Natural killer cell (primary cell): Measurements from ENCODE around the gene PRKRIP1. TPM values are rescaled to one million over a fixed set of nuclear protein-coding genes. Genes with fewer than 3 reads are reported as not detected.
"Not testable (repeated sequence)": the region's sequence is repeated elsewhere in the genome, so short reads cannot be mapped to it uniquely, and the experiment has no call there.

Source experiments
- ATAC-seq, 3 donors: fragments of 150-1000 bp in 2 of 3; fragments of 200-7000 bp in 1 of 3; cut with Tn5 transposase; 1 replicate in 1 of 3; 2 replicates in 2 of 3; pipeline ENCODE4 v1.10.0; 2021; ENCODE audit warnings: mild to moderate bottlenecking in 2 of 3, moderate library complexity in 2 of 3
- DNase-seq, 2 donors: peaks; one replicate each; pipeline versions ENCODE4 v3.0.0 to v3.0.0-alpha.2; 2013 to 2021; ENCODE audit warnings: mixed read lengths in 1 of 2
- H3K27ac ChIP-seq: one replicate; pipeline ENCODE4 v1.5.1; 2013; ENCODE audit warnings: mild to moderate bottlenecking, low read length
- H3K27me3 ChIP-seq: one replicate; pipeline ENCODE4 v1.6.1; 2013; ENCODE audit warnings: low read length; ENCODE audit not compliant: control insufficient read depth, insufficient read depth
- H3K36me3 ChIP-seq: one replicate; pipeline ENCODE4 v1.6.1; 2013; ENCODE audit warnings: low read length; ENCODE audit not compliant: control insufficient read depth, insufficient read depth
- H3K4me1 ChIP-seq: one replicate; pipeline ENCODE4 v1.6.1; 2013; ENCODE audit warnings: low read length; ENCODE audit not compliant: control insufficient read depth, insufficient read depth
- H3K4me3 ChIP-seq: one replicate; pipeline ENCODE4 v1.5.1; 2013; ENCODE audit warnings: low read length
- H3K9me3 ChIP-seq: one replicate; pipeline ENCODE4 v1.6.1; 2013; ENCODE audit warnings: low read length; ENCODE audit not compliant: control insufficient read depth, insufficient read depth
- H3K27ac Mint-ChIP-seq, 2 donors: one replicate each; pipeline ENCODE4 v1.8.0; 2022; ENCODE audit warnings: mild to moderate bottlenecking in 2 of 2, mixed read lengths in 2 of 2, moderate library complexity in 1 of 2
- H3K27me3 Mint-ChIP-seq, 2 donors: one replicate each; pipeline ENCODE4 v1.8.0; 2022; ENCODE audit warnings: low read depth in 2 of 2, mixed read lengths in 2 of 2
- H3K36me3 Mint-ChIP-seq: one replicate; pipeline ENCODE4 v1.8.0; 2022; ENCODE audit warnings: mixed read lengths
- H3K4me1 Mint-ChIP-seq, 2 donors: one replicate each; pipeline ENCODE4 v1.8.0; 2022; ENCODE audit warnings: mixed read lengths in 2 of 2
- H3K4me3 Mint-ChIP-seq: one replicate; pipeline ENCODE4 v1.8.0; 2022; ENCODE audit warnings: mild to moderate bottlenecking, moderate library complexity, mixed read lengths
- H3K9me3 Mint-ChIP-seq, 2 donors: one replicate each; pipeline ENCODE4 v1.8.0; 2022; ENCODE audit warnings: mixed read lengths in 2 of 2
- CTCF ChIP-seq: fragments of 200-600 bp; IDR thresholded peaks from one replicate; pipeline ENCODE4 v1.8.0; 2022; ENCODE audit warnings: antibody characterized with exemption
- WGBS: methylation state at CpG from one replicate; pipeline ENCODE4 v1.1.7; 2013; ENCODE audit warnings: missing lambda C conversion rate; ENCODE audit not compliant: insufficient coverage; 5-methylcytosine and 5-hydroxymethylcytosine counted together
- intact Hi-C: fragments of 100-400 bp; cut with micrococcal nuclease; formaldehyde crosslinking; loops from one replicate; pipeline ENCODE4 v1.14.2; 2022
- total RNA-seq, 4 donors: library from RNA; stranded (reverse); fragments of 120-200 nt in 1 of 4; gene quantifications; one replicate each; pipeline versions ENCODE4 v1.2.3 to v1.2.4, GENCODE V29; 2013 to 2022

The PRKRIP1 gene
- total RNA-seq, 3 donors from 2014 or later (not counting 1 experiment from before 2014, with no cell fraction given): 38.2 to 44.2 (median 39.5) TPM

- H3K36me3 Mint-ChIP-seq: peaks cover 12% of the 10 kb centered on the region
- not testable (repeated sequence) for H3K27ac Mint-ChIP-seq
Measured at GRCh38 chr7:102370038-102370437, 26.1 kb upstream of the PRKRIP1 start.

GRCh38 chr7:102372796-102373195 lies 23.4 kb upstream of the PRKRIP1 start:
- ATAC-seq, H3K4me3 Mint-ChIP-seq, H3K27me3 ChIP-seq, DNase-seq, H3K27me3 Mint-ChIP-seq, H3K4me1 ChIP-seq, H3K9me3 Mint-ChIP-seq, H3K27ac Mint-ChIP-seq, intact Hi-C loops, H3K4me3 ChIP-seq, H3K27ac ChIP-seq, H3K9me3 ChIP-seq, H3K36me3 ChIP-seq: not testable (repeated sequence)
- peaks cover 10 to 23% of the 10 kb centered on the region in 2 donors for H3K4me1 Mint-ChIP-seq
- H3K36me3 Mint-ChIP-seq: peaks cover 21% of the 10 kb centered on the region
- WGBS: no CpG with 5 or more reads among the region's 2 CpGs

More at GRCh38 chr7:102370038-102370437, 26.1 kb upstream of the PRKRIP1 start:
- intact Hi-C loops, DNase-seq, H3K27me3 Mint-ChIP-seq, H3K27ac ChIP-seq, H3K4me1 ChIP-seq, H3K9me3 ChIP-seq, H3K9me3 Mint-ChIP-seq, ATAC-seq, H3K4me3 ChIP-seq, H3K4me3 Mint-ChIP-seq, H3K27me3 ChIP-seq, H3K36me3 ChIP-seq: not testable (repeated sequence)
- H3K4me1 Mint-ChIP-seq: peaks cover 15 to 26% of the 10 kb centered on the region in 2 donors

- no peaks in the 10 kb centered on the region for H3K4me1 ChIP-seq
- no peak for DNase-seq
- intact Hi-C loops: no loop called here
- WGBS: 76% methylated on average over 6 of the region's 6 CpGs
- Mint-ChIP-seq H3K27me3 (no peaks in the 10 kb centered on the region), H3K36me3 (peaks cover 9% of the 10 kb centered on the region), H3K4me1 (peaks cover 7 to 12% of the 10 kb centered on the region in 2 donors), H3K9me3 (no peaks in the 10 kb centered on the region), H3K27ac (peak overlapping the region in 1 of 2 donors; percentile 9), H3K4me3 (no peak overlapping the region)
- ATAC-seq: no peak
- H3K27me3 ChIP-seq: no peaks in the 10 kb centered on the region
- no peaks in the 10 kb centered on the region for H3K9me3 ChIP-seq
- peaks cover 26% of the 10 kb centered on the region for H3K36me3 ChIP-seq
- no peak overlapping the region for H3K4me3 ChIP-seq
- TF ChIP-seq CTCF: no peak
- no peak overlapping the region for H3K27ac ChIP-seq
Measured at GRCh38 chr7:102376964-102377466, 19.1 kb upstream of the PRKRIP1 start.

- H3K9me3 ChIP-seq, H3K4me3 Mint-ChIP-seq, H3K27ac Mint-ChIP-seq, H3K27me3 Mint-ChIP-seq, intact Hi-C loops, H3K4me3 ChIP-seq, DNase-seq, H3K27ac ChIP-seq, H3K27me3 ChIP-seq, H3K36me3 Mint-ChIP-seq, H3K4me1 Mint-ChIP-seq, H3K4me1 ChIP-seq, H3K9me3 Mint-ChIP-seq, ATAC-seq: not testable (repeated sequence)
- 93% methylated on average over 7 of the region's 8 CpGs for WGBS
- peaks cover 26% of the 10 kb centered on the region for H3K36me3 ChIP-seq
Measured at GRCh38 chr7:102380837-102381236, 15.3 kb upstream of the PRKRIP1 start.

- H3K27ac Mint-ChIP-seq: peak overlapping the region in 1 of 2 donors; percentile 18
- H3K9me3 ChIP-seq, H3K9me3 Mint-ChIP-seq, DNase-seq, H3K4me3 Mint-ChIP-seq, H3K27ac ChIP-seq, H3K27me3 Mint-ChIP-seq, H3K36me3 Mint-ChIP-seq, intact Hi-C loops, ATAC-seq, H3K4me1 ChIP-seq, H3K4me3 ChIP-seq, H3K27me3 ChIP-seq, H3K4me1 Mint-ChIP-seq: not testable (repeated sequence)
- H3K36me3 ChIP-seq: peaks cover 26% of the 10 kb centered on the region
- WGBS: 100% methylated on average over 3 of the region's 7 CpGs
Measured at GRCh38 chr7:102381696-102382425, 14.3 kb upstream of the PRKRIP1 start.
